SJSA1 (cell line): Measurements from ENCODE around the gene UBE2G2. TPM values are rescaled to one million over a fixed set of nuclear protein-coding genes. Genes with fewer than 3 reads are reported as not detected.

Source experiments
- DNase-seq, 2 experiments: peaks; one replicate each; pipeline ENCODE4 v3.0.0-alpha.2; 2015 to 2020; ENCODE audit warnings: low spot score in 2 of 2, low read depth in 1 of 2
- H3K27ac ChIP-seq: fragments of 250-450 bp; sonication (Bioruptor Pico); 2 replicates; pipeline ENCODE4 v1.5.1; 2020; ENCODE audit warnings: mild to moderate bottlenecking, moderate library complexity
- H3K27me3 ChIP-seq: fragments of 250-450 bp; sonication (Bioruptor Pico); replicated peaks from 2 replicates; pipeline ENCODE4 v1.5.1; 2020; ENCODE audit warnings: mild to moderate bottlenecking, moderate library complexity
- H3K36me3 ChIP-seq: fragments of 250-450 bp; sonication (Bioruptor Pico); 2 replicates; pipeline ENCODE4 v1.5.1; 2020; ENCODE audit warnings: mild to moderate bottlenecking
- H3K4me1 ChIP-seq: fragments of 250-450 bp; sonication (Bioruptor Pico); replicated peaks from 2 replicates; pipeline ENCODE4 v1.6.1; 2021; ENCODE audit warnings: mild to moderate bottlenecking
- H3K4me3 ChIP-seq: fragments of 250-450 bp; sonication (Bioruptor Pico); 2 replicates; pipeline ENCODE4 v1.5.1; 2020; ENCODE audit warnings: mild to moderate bottlenecking
- H3K9me3 ChIP-seq: fragments of 250-450 bp; sonication (Bioruptor Pico); replicated peaks from 2 replicates; pipeline ENCODE4 v1.5.1; 2020; ENCODE audit warnings: mild to moderate bottlenecking
- total RNA-seq: library from RNA; depleted of rRNA; stranded (reverse); fragments of >200 nt; shearing (Covaris generic); gene quantifications from 2 replicates; pipeline ENCODE4 v1.2.3, GENCODE V29; 2014; rRNA removed

Gene UBE2G2
- total RNA-seq, 1 experiment from 2014 or later, result 74.7 TPM

DNA sequence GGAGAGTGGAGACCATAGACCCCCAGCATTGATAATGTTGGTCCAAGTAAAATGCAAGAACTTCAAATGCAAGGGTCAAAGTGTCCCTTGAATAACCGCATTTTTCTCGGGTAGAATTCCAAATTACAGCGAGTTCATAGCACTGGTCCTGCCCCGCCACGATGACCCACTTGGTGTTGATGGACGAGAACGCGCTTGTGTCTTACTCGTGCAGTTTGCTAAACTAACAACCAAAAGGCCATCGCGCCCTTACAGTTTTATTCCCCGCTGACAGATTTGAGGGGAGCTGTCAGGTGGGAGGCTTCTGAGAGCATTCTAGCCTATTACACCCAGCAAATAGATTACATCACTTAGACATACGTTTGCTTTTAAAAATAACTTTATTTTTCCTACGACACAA, 72.9 kb downstream of the UBE2G2 start:
- Histone ChIP-seq H3K27ac (no peak overlapping the region), H3K27me3 (peaks cover 31% of the 10 kb centered on the region), H3K9me3 (no peaks in the 10 kb centered on the region), H3K4me3 (no peak overlapping the region), H3K4me1 (no peaks in the 10 kb centered on the region), H3K36me3 (no peaks in the 10 kb centered on the region)
- no peak for DNase-seq

DNA sequence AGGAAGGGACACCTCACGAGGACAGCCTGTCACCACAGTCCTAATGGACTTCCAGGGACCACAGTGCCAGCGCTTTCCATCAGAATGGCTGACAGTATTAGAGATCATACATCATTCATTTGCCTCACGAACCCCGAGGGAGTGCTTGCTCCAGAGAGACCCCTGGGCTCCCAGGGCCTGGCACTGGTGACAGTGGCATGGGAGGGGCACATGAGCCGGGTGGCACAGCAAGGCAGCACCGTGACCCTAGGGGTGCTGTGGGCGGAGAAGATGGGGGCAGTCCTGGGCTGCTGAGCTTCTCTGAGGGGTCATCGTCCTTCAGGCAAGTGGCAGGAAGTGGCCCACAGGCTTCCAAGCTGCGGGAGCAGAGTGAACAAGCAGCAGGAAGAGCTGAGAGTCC, 73.9 kb downstream of the UBE2G2 start:
- Histone ChIP-seq H3K4me1 (no peaks in the 10 kb centered on the region), H3K27ac (no peak overlapping the region), H3K4me3 (no peak overlapping the region), H3K9me3 (no peaks in the 10 kb centered on the region), H3K27me3 (peaks cover 33% of the 10 kb centered on the region), H3K36me3 (no peaks in the 10 kb centered on the region)
- peak in 1 of 2 experiments; percentile 40 for DNase-seq

DNA sequence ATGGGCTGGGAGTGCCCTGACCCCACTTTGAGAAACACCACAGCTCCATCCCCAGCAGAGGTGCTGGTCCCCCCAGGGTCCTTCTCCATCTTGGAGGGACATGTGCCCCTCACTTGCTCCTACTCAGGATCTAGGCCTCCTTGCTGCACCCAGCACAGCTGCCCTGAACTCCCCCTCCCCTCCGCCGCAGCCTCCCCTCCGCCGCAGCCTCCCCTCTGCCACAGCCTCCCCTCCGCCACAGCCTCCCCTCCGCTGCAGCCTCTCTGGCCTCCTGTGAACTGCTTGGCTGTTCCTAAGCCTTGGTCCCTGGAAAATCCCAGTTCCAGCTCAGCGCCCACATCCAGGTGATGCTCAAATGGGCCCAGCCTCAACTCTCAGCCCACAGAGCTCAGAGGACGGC, 74.3 kb downstream of the UBE2G2 start:
- Histone ChIP-seq H3K4me3 (no peak overlapping the region), H3K27me3 (peaks cover 34% of the 10 kb centered on the region), H3K27ac (no peak overlapping the region), H3K9me3 (no peaks in the 10 kb centered on the region), H3K4me1 (no peaks in the 10 kb centered on the region), H3K36me3 (no peaks in the 10 kb centered on the region)
- no peak for DNase-seq

DNA sequence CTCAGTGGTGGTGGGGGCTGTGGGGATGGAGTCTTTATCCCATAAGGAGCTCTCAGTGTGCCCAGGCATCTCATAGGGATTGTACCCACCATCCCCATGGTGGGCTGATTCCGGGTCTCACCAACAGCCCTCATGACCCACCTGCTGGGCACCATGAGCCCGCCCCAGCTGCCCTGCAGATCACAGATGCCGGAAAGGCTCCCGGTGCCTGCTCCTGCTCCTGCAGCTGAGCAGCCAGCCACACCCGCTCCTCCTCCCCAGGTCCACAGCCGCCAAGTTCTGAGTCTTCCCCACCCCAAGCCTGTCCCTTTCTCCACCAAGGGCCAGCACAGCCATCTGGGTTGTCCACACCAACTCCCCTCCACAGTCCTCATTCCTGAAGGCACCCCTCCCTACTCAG, 74.8 kb downstream of the UBE2G2 start:
- H3K36me3 ChIP-seq, result no peaks in the 10 kb centered on the region
- no peaks in the 10 kb centered on the region for H3K4me1 ChIP-seq
- H3K9me3 ChIP-seq, result no peaks in the 10 kb centered on the region
- no peak overlapping the region for H3K27ac ChIP-seq
- H3K27me3 ChIP-seq, result peaks cover 30% of the 10 kb centered on the region
- H3K4me3 ChIP-seq, result no peak overlapping the region
- peak in 1 of 2 experiments; percentile 41 for DNase-seq

DNA sequence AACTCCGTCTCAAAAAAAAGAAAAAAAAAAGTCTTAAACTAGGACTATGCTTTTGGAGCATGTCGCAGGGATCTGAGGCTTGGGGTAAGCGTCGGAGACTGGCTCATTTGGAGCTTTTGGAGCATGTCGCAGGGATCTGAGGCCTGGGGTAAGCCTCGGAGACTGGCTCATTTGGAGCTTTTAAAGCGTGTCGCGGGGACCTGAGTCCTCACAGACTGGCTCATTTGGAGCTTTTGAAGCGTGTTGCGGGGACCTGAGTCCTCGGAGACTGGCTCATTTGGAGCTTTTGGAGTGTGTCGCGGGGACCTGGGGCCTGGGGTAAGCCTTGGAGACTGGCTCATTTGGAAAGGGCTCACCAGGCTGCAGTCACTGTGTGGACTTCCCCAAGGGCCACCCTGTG, 76.7 kb downstream of the UBE2G2 start:
- H3K4me3 ChIP-seq, result no peak overlapping the region
- H3K27me3 ChIP-seq, result peaks cover 26% of the 10 kb centered on the region
- H3K4me1 ChIP-seq, result no peaks in the 10 kb centered on the region
- no peaks in the 10 kb centered on the region for H3K9me3 ChIP-seq
- DNase-seq, result no peak
- no peak overlapping the region for H3K27ac ChIP-seq
- H3K36me3 ChIP-seq, result no peaks in the 10 kb centered on the region

DNA sequence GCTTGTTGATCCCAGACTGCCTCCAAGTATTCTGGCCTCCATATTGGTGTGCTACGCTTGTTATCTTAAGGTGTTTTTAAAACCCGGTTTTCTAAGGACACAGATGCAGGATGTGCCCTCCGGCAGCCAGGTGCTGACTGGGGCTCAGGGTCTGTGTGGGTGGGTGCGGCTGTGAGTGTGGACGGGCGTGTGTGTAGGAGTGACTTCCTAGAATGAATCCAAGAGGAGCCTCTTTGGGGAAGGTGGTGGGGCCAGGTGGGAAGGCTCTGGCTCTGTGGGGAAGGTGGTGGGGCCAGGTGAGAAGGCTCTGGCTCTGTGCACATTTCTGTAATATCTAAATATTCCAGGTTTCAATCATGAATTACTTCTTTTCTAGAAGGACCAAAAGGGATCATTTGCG, 77.4 kb downstream of the UBE2G2 start:
- no peak for DNase-seq

DNA sequence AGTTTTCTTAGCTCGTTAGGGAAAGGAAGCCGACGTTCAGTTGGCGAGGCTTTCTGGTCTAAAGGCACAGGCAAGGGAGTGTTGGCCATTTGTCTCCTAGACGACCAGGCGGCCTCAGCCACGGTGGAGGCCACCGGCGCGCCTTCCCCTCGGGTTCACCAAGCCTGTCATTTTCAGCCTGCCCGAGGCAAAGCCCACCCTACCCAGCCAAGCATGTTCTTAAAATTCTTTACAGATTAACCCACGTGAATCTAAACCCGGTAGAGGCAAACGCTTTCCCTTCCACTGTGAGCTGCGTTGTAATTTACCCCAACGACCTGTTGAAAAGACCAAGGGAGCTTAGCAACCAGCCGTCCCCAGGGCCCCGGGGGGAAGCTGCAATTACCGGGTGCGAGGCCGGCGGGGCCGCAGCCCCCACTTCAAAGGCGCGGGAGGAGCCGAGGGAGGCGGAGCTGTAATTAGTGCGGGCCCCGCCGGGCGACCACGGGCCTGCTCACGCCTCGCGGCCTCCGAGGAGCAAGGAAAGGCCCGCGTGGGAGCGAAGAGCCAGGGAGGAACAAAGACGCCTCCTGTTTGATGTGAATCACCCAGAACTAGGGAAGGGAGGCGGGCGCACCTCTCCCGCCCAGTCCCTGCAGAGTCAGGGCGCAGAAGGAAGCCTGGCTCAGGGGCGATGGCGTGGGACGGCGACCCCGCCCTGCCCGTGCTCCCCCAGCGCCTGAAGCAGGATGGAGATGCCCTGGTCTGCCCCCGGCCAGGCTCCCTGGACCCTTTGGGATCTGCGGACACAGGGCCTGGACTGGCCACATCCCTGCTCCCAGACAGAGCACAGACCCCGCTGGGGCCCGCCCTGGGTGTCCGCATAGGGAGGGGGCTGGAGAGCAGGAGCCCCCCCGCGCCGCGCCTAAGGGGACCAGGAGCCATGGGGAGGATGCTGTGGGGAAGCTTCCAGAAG, 78.2 kb downstream of the UBE2G2 start:
- H3K4me3 ChIP-seq, result no peak overlapping the region
- no peak for DNase-seq
- H3K27me3 ChIP-seq, result peaks cover 26% of the 10 kb centered on the region
- no peak overlapping the region for H3K27ac ChIP-seq
- H3K4me1 ChIP-seq, result no peaks in the 10 kb centered on the region
- no peaks in the 10 kb centered on the region for H3K36me3 ChIP-seq
- H3K9me3 ChIP-seq, result no peaks in the 10 kb centered on the region

More for the DNA sequence above, 77.4 kb downstream of the UBE2G2 start:
- Histone ChIP-seq H3K9me3 (no peaks in the 10 kb centered on the region), H3K27ac (no peak overlapping the region), H3K27me3 (peaks cover 29% of the 10 kb centered on the region), H3K4me1 (no peaks in the 10 kb centered on the region), H3K36me3 (no peaks in the 10 kb centered on the region), H3K4me3 (no peak overlapping the region)

DNA sequence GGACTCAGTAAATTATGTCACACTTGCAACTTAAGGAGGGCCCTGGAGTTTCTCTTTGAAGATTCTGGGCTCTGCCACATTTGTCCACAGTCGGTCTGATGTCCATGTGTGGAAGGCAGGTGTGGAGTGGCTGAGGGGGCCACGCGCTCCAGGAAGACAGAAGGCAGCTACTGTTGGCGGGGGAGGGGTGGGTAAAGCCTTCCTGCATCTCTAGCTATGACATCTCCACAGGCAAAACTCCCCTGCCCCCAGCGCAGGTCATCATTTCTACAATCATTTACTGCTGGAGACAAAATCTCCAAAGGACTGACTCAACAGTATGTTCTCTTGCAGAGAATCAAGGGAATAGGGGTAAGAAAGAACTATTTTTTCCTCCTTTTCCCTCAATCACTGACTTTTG, 78.9 kb downstream of the UBE2G2 start:
- Histone ChIP-seq H3K27ac (no peak overlapping the region), H3K4me3 (no peak overlapping the region), H3K27me3 (peaks cover 31% of the 10 kb centered on the region), H3K9me3 (no peaks in the 10 kb centered on the region), H3K36me3 (no peaks in the 10 kb centered on the region), H3K4me1 (no peaks in the 10 kb centered on the region)
- DNase-seq, result no peak

DNA sequence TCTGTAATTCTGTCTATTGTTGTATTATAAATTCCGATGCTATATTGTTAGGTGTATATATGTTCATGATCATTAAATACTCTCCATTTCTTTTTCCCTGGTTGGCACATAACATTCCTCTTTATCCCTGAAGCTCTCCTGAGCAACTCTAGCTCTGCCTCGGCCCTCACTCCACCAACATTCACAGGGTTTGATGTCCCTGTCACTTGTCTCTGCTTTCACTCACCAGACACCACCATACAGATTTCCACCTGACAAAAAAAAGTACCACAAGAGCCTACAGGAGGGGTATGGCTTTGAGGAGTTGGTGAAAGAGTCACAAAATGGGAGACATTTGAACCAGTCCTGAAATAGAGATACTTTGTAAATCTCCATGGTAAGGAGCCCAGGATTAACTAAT, 81.5 kb downstream of the UBE2G2 start:
- Histone ChIP-seq H3K27ac (no peak overlapping the region), H3K4me1 (no peaks in the 10 kb centered on the region), H3K4me3 (no peak overlapping the region), H3K9me3 (no peaks in the 10 kb centered on the region), H3K36me3 (no peaks in the 10 kb centered on the region), H3K27me3 (peaks cover 34% of the 10 kb centered on the region)
- DNase-seq, result no peak

Other genes starting within 250 kb of the UBE2G2 start
- not detected in 2 replicates for gene KRTAP10-3, start 243.0 kb downstream of the UBE2G2 start, total RNA-seq
- not detected in 2 replicates for gene KRTAP10-4, start 228.1 kb downstream of the UBE2G2 start, total RNA-seq
- not detected in 2 replicates for gene KRTAP10-5, start 221.2 kb downstream of the UBE2G2 start, total RNA-seq
- not detected in 2 replicates for gene KRTAP10-6, start 209.3 kb downstream of the UBE2G2 start, total RNA-seq
- not detected in 2 replicates for gene KRTAP10-7, start 201.2 kb downstream of the UBE2G2 start, total RNA-seq
- gene KRTAP10-8, start 189.7 kb downstream of the UBE2G2 start, total RNA-seq, result not detected in 2 replicates
- gene KRTAP10-9, start 174.7 kb downstream of the UBE2G2 start, total RNA-seq, result not detected in 2 replicates
- not detected in 2 replicates for gene KRTAP10-10, start 164.5 kb downstream of the UBE2G2 start, total RNA-seq
- gene KRTAP10-11, start 155.4 kb downstream of the UBE2G2 start, total RNA-seq, result not detected in 2 replicates
- not detected in 2 replicates for gene KRTAP12-4, start 147.2 kb downstream of the UBE2G2 start, total RNA-seq
- gene KRTAP12-3, start 143.9 kb downstream of the UBE2G2 start, total RNA-seq, result not detected in 2 replicates
- not detected in 2 replicates for gene KRTAP12-2, start 134.9 kb downstream of the UBE2G2 start, total RNA-seq
- not detected in 2 replicates for gene KRTAP12-1, start 119.7 kb downstream of the UBE2G2 start, total RNA-seq
- gene KRTAP10-12, start 104.6 kb downstream of the UBE2G2 start, total RNA-seq, result not detected in 2 replicates
- not detected in 2 replicates for gene TSPEAR, start 90.2 kb downstream of the UBE2G2 start, total RNA-seq
- 137 and 173 TPM in 2 replicates for gene SUMO3, start 16.2 kb upstream of the UBE2G2 start, total RNA-seq
- 403 and 590 TPM in 2 replicates for gene PTTG1IP, start 71.9 kb upstream of the UBE2G2 start, total RNA-seq
- gene ITGB2, start 119.1 kb upstream of the UBE2G2 start, total RNA-seq, result 116 and 120 TPM in 2 replicates
- 25.5 and 31.6 TPM in 2 replicates for gene SLX9, start 138.2 kb upstream of the UBE2G2 start, total RNA-seq